ENCODE results near the gene ZNF804B.

The ZNF804B gene

DNA sequence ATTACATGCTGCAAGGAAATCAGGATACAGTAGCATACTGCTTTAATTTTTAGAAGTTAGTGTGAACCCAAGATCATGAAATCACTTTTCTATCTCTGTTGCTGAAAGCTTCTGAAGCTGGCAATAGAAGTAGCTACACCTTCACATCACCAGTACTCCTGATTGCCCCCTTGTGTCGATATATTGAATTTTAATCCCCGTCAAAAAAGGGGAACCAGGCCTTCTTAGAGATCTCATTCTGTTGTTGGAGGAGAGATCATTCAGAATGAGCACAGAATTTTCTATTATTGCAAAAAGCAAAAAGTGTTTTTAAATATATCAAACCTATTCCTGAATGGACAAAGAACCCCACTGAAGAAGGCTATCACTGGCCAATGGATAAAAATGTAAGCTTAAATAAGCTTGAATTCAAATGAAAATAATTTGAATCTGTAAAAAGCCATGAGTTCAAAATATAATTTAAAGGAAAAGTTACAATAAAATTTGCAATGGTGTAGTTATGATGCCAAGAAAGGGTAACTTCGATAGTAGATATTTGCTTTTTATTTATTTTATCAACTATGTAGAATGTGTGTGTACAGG, 75.7 kb downstream of the ZNF804B start:
- DNase-seq (ENCODE audit: low spot score) = peak; percentile 58

DNA sequence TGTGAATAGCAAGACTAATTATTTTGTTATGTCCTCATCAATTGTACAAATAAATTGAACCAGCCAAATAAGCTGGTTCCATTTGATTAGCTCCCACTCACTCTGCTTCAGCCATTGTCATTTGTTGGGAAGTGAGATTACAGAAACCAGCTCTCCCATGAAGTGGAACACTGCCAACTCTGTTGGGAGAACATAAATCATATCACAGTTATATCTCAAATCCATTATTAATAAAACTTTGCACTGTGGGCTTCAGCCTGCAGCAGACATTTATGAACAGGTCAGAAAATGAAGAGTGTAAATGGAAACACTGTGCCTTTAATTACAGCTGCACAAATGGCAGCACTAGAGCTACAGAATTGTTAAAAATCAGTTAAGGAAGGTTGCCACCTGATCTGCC, 82.7 kb downstream of the ZNF804B start:
- DNase-seq (ENCODE audit: low spot score) = no peak

DNA sequence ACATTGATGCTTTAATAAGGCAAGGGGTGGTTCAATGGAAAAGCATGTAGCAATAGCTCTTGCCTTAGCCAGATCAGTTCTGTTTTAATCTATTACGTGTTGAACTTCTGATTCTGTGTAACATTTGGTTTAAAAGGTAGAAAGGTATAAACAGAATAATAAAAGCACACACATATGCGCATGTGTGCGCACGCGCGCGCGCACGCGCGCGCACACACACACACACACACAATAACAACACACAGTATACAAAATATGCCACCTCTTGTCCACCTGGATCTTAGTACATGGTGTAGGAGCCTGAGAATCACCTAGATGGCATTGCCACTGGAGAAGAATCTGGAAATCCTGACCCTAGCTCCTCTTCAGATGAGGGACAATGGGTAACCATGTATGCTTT, 85.6 kb downstream of the ZNF804B start:
- DNase-seq (ENCODE audit: low spot score) = no peak

DNA sequence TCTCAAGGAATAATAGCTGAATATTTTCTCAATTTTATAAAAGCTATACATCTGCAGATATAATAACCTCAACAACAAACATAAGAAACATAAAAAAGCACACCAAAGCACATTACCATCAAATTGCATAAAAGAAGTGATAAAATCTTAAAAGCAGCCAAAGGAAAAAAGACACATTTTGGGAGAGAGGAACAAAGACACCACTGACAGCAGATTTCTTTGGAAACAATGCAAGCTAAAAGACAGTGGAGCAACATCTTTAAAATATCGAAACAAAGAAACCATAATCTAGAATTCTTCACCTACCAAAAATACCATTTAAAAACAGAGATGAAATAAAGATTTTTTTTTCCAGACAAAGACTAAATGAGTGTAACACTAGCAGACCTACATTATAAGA, 91.7 kb downstream of the ZNF804B start:
- no peak for DNase-seq (ENCODE audit: low spot score)

DNA sequence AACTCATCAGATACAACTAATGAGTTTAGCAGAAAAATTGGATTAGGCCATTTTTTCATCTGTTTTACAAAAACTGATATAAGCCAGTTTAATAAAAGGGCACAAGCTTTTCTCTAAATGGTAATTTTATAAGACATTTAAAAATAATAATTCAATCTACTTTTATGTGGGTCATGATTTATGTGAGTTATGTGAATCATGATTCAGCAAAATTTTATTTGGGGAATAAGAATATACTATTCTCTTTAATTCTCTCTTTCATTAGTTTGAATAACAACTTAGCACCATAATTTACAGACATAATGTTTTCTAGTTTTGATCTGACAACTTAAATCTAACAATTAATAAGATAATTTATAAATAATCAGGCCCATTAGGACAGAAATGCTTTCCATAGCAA, 99.8 kb downstream of the ZNF804B start:
- no peak for DNase-seq (ENCODE audit: low spot score)

DNA sequence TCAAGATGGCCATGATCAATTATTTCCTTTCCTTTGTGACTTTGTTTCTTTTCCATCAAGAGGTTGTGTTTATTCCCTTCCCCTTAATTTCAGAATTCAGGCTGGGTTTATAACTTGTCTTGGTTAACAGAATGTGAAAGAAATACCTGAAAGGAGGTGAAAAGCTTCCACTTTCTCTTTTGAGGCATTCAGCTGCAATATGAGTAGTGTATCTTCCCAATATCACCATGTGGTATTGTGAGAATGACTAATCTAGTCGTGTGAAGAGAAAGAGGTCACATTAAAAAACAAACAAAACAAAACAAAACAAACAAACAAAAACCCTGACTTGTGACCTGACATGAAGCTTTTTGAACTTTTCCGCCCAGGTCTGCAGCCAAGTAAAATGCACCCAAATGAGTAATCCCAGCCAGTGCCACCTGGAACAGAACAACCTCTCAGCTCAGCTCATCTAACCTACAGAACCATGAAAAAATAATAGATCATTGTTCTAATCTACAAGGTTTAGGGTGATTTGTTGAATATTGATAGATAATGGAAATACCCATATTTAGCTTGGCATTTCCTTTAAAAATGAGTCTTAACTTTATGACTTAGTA, 106.9 kb downstream of the ZNF804B start:
- no peak for DNase-seq (ENCODE audit: low spot score)

DNA sequence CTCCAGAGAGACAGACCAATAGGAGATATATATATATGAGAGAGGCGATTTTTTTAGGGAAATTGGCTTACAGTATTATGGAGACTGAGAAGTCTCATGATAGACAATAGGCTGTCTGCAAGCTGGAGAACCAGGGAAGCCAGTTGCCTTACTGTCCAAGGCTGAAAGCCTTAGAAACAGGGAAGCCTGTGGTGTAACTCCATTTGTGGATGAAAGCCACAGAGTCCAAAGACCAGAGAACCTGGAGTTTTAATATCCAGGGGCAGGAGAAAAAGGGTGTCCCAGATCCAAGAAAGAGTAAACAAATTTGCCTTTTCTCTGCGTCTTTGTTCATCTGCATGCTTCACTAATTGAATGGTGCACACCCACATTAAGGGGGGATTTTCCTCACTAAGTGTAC, 107.7 kb downstream of the ZNF804B start:
- no peak for DNase-seq (ENCODE audit: low spot score)

DNA sequence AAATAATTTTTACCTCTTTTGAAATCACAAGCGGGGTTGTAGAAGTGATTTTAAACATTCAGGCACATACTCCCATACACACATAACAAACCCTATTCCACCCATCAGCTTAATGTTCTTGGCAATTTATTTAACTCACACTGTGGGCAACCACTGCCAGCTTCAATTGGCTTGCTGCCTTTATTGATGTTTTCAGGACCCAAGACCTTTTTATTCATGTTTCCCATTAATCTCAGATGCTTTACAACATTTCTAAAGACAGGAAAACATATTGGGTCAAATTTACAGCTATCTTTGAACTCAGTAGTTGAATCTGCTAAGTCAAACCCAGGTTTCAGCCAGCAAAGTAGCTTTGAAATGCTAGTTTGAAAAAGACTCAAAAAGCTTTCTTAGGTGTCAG, 109.0 kb downstream of the ZNF804B start:
- no peak for DNase-seq (ENCODE audit: low spot score)

DNA sequence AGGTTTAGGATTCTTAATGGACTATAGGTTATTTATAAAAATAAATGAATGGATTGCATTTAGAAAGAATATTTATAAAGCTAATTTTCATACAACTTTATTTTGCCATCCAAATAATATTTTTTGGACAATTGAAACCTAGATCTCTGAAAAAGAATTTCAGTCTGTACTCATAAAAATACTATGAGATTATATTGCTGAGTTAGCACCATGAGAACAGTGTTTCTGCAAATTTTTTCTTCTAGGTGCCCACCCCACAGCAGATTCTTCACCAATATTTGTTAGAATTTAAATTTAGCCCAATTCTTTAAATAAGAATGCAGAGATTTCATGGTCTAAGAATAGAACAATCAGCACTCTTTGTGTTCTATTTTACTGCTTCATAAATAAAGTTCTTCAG, 121.6 kb downstream of the ZNF804B start:
- DNase-seq (ENCODE audit: low spot score) = no peak

DNA sequence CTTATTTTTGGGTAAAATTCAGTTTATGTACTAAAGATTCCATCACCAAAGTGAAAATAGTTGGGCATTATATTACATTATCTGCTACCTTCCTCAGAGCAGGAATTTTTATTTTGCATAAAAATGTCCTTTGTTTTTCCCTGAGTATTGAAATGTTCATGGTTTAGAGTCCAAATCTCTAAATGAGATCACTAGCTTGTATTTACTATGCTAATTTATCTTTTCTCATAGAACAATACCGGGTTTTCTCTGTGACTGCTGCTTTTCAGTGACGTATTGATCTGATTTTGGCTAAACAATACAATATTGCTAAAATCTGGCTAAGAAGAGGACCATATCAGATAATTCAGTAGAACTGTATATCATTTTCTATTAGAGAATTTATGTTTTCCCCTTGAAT, 125.6 kb downstream of the ZNF804B start:
- DNase-seq (ENCODE audit: low spot score) = no peak

DNA sequence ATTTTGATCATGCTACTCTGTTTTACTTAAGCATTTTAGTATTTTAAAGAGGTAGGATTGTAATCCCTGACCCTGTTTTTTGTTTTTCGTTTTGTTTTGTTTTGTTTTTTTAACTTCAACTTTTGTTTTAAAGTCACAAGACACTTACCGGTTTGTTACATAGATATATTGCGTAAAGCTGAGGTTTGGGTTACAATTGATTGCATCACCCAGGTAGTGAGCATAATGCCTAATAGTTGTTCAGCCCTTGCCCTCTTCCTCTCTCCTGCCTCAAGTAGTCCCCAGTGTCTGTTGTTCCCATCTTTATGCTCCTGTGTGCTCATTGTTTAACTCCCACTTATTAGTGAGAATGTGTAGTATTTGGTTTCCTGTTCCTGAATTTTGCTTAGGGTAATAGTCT, 129.2 kb downstream of the ZNF804B start:
- DNase-seq (ENCODE audit: low spot score) = peak; percentile 9

DNA sequence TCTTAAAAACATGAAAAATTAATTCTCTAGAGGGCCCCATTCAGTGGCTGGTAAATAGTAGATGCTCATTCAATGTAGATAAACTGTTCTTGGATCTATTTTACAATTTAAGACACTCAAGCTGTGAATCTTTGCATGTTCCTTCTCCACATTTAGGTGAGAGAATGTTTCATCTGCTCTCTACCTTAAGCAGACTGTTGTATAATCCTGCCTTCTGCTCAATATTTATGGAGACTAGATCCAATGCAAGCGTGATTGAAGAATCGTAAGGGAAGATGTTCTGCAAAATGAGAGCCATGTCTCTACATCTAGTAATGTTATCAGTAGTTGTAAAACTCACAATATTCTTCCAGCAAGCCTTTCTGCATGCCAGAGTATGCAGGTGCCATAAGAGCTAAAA, 151.0 kb downstream of the ZNF804B start:
- DNase-seq (ENCODE audit: low spot score) = no peak

DNA sequence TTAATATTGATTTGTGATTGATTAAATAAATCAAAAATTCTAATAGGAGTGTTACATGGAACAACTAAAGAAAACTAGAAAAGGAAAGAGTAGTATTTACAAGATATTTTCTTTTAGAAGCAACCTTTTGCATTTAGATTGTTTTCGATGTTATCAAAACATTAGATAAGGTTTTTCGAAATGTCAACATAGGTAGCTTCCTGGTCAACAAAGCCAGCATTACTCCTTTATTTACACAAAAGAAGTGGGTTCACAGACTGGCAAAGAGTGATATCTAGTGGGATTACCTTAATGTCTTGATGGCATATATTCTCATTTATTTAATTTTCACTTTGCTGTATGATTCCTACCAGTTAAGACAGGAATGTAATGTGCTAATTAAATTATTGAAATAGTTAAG, 153.4 kb downstream of the ZNF804B start:
- no peak for DNase-seq (ENCODE audit: low spot score)

DNA sequence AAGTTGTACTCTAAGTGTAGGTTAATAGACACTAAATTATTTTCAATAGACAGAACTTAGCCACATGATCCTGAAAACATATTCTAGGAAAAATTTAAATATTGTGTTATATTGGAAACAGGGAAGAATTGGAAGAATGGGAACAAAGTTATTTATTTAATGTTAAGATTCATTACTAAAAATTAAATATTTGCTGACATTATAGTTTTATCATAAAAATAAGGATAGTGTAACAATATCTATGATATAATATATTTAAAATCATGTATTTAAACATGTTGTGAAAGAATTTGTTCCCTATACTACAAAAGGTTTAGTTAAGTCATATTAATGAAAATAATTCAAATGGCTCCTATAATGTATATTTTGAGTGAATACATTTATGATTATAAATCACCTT, 156.1 kb downstream of the ZNF804B start:
- DNase-seq (ENCODE audit: low spot score) = no peak

DNA sequence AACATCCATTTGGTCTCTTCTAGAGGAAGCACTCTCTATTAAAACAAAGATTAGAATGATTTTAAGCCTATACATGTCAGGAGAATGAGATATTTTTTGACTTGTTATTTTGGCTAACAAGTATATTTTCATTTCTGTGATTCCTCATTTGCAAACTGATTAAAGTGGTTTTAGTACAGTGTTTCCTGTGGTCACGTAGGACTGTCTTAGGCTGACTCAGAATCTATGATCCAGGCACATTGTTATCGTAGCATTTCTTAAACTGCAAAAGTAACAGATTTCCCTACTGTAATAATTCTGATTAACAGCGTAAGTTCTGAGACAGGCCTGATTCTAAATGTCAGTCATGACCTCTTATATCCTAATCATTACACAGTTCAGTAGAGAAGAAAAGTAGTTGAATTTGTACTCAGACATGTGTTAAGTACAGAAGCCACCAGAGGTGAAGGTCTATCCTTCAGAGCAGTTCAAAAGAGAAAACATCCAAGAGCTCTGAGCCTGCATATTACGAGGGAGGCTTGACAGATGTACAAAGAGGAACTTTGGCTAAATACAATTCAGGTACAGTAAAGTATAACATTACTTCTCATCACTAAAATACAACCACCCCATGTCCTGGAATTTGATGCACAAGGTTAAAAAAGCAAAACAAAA, 160.1 kb downstream of the ZNF804B start:
- no peak for DNase-seq (ENCODE audit: low spot score)

DNA sequence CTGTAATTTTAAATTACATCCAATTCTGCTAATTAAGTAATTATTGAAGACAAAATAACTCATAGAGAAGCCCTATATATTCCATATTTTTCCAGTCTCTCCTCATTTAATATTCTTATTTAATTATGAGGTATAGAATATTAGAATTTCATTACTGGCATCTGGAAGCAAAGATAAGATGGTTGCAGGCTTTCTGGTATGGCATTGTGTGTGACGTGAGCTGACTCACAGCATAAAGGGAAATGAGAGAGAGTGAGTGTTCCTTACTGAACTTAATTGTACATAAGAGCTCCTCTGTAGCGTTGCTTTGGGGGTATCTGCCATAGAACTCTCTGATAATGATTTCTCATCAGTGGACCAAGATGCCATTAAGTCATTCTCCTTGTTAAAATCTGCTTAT, 163.4 kb downstream of the ZNF804B start:
- peak; percentile 68 for DNase-seq (ENCODE audit: low spot score)

DNA sequence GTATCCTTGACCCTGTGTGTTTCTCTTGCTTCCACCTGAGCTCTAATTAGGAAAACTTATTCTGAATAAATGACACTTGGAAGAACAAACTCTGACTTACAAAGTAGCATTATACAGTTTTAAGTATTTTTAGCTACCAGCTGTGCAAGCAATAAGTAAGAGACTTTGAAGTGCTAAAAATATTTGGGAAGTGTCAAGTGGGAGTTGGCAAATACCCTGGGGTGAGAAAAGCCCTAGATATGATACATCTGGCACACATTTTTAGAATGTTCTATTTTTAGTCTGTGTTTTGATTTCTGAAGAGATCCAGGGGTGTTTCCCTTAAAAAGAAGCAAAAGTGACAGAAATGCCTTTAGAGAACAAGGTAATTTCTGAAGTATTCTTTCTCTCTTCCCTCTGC, 168.8 kb downstream of the ZNF804B start:
- no peak for DNase-seq (ENCODE audit: low spot score)

DNA sequence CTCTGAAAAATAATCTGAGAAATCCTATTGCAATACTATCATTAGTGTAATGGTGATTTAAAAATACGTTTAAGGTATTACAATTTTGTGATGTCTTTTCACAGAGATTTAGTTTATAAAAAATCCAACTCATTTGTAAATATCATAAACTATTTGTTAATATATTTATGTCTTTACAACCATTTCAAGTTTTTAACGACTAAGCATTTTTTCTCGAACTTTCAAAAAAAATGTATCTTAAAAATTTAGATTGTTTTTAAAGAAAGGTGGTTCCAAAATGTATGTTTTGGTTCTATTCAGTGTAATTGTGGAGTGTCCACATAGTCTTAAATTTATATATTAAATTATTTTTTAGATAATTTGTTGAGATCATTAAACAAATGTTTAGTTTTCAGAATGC, 170.2 kb downstream of the ZNF804B start:
- DNase-seq (ENCODE audit: low spot score) = no peak

DNA sequence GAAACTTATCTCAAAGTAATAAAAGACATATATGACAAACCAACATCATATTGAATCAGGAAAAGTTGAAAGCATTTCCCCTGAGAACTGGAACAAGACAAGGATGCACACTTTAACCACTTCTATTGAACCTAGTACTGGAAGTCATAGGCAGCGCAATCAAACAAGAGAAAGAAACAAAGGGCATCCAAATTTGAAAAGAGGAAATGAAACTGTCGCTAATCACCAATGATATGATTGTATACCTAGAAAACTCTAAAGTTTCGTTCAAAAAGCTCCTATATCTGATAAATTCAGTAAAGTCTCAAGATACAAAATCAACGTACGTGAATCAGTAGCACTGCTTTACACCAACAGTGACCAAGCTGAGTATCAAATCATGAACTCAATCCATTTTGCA, 173.8 kb downstream of the ZNF804B start:
- no peak for DNase-seq (ENCODE audit: low spot score)

DNA sequence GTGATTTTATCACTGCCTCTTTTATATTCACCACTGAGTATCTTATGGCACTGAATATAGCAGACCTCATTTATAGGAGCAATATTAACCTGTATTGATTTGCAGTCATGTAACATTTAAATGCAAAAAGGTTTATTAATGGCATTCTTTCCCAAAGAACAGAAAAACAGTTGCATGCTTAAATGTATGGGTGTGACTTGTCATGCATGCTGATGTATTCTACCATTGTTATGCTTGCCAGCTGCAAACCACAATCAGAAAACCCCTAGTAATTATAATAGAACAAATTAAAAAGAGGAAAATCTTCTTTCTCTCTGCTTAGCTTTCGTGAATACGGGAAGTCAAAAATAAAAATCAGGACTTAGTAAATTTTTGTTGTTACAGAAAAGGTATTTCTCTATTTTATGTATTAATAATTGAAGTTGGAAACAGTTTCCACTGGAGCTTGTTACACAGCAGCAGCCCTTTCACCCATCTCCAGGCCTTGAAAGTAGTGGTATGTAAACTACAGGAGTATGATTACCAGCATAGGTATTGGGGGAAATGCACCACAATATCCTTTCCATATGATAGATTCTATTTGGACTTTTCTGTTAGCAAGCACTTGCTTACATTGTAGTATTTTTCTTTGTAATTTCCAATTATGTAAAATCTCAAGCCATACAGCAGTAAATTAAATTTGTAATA, 183.5 kb downstream of the ZNF804B start:
- no peak for DNase-seq (ENCODE audit: low spot score)

DNA sequence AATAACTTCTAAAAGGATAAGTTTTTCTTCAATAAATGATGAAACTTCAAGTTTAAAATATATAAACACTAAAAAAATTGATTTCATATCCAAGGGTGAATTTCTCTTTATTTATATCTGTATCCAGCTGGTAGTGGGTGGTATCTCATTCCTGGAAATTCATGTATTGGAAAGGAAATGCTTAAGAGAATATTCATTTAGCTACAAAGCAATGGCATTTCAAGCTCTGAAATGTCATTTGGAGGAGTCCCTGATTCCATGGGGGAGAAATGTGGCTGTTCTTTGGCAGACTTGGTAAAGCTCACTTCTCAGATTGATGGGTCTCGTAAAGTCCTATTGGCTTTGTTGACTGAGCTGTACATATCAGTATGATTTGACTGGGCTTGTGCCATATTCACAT, 192.3 kb downstream of the ZNF804B start:
- DNase-seq (ENCODE audit: low spot score) = no peak

DNA sequence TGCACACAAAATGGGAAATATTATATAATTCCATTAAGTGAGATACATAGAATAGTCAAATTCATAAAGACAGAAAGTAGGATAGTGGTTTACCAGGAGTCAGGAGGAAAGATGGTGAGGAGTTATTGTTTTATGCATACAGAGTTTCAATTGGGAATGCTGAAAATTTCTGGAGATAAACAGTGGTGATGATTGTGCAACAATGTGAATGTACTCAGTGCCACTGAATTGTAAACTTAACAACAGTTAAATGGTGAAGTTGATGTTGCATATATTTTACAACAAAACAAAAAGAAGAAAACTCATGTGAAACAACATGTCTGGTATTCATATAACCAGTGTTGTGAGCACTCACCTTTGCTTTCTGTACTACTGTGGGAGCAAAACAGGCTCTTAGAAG, 204.9 kb downstream of the ZNF804B start:
- DNase-seq (ENCODE audit: low spot score) = no peak

DNA sequence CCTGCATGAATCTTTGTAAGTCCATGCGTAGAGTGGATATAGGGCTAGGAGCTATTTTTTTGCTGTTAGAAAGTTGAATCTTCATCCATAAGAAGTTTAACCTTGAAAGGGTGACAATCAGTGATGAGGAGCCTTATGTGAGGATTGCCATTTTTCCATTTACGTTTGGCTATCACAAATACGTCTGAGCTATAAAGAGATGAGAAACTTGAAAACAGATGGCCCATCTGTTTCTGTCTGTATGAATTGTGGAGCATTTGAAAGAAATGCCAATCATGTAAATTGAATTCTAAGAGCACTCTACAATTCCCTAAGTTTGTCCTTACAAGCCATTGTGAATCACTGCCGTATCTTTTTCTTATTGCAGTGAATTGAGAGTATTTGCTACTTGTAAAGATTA, 205.9 kb downstream of the ZNF804B start:
- no peak for DNase-seq (ENCODE audit: low spot score)
